SK-N-SH (cell line): ENCODE data around the gene AHSG. TPM values are rescaled to one million over a fixed set of nuclear protein-coding genes. Genes with fewer than 3 reads are reported as not detected.

Experiments
- CTCF ChIA-PET: fragments of 300-600, 350-600 bp; formaldehyde crosslinking; extraction: SDS; loops from one replicate; lab custom pipeline; 2021; lab: Yijun Ruan, JAX
- POLR2A ChIA-PET: fragments of 350-600 bp; sonication (Branson Sonifier 250); formaldehyde crosslinking; extraction: SDS; loops from one replicate; lab custom pipeline; 2020; ENCODE audit warnings: antibody characterized with exemption, inconsistent platforms; lab: Yijun Ruan, JAX
- DNase-seq: peaks from one replicate; pipeline ENCODE4 v3.0.0; 2012
- H2AFZ ChIP-seq: fragments of 200-600 bp; sonication (generic); 2 replicates; pipeline ENCODE4 v1.8.1; 2016; ENCODE audit warnings: antibody characterized with exemption, mild to moderate bottlenecking, low read depth
- H3F3A ChIP-seq: fragments of 200-600 bp; sonication (generic); replicated peaks from 2 replicates; pipeline ENCODE3; 2016; ENCODE audit warnings: antibody characterized with exemption, mild to moderate bottlenecking; ENCODE audit not compliant: insufficient read depth
- H3K27ac ChIP-seq, 2 experiments: fragments of 200-500 bp in 1 of 2; fragments of 200-600 bp in 1 of 2; sonication (Bioruptor generic) in 1 of 2; sonication (generic), shearing (Covaris generic) in 1 of 2; 2 replicates each; pipeline versions ENCODE4 v1.5.1 to v1.6.1; 2014 to 2016; ENCODE audit warnings: low read depth in 2 of 2, inconsistent platforms in 1 of 2, low read length in 1 of 2, mild to moderate bottlenecking in 1 of 2, mixed read lengths in 1 of 2
- H3K27me3 ChIP-seq: fragments of 200-600 bp; sonication (generic), shearing (Covaris generic); 2 replicates; pipeline ENCODE4 v1.6.1; 2016; ENCODE audit warnings: mixed run types; ENCODE audit not compliant: insufficient read depth
- H3K36me3 ChIP-seq, 2 experiments: fragments of 200-500 bp in 1 of 2; fragments of 200-600 bp in 1 of 2; sonication (Bioruptor generic) in 1 of 2; sonication (generic) in 1 of 2; replicated peaks in 1 of 2; 2 replicates each; pipeline versions ENCODE3 to v1.5.1; 2014 to 2016; ENCODE audit warnings: low read length in 1 of 2, mild to moderate bottlenecking in 1 of 2; ENCODE audit not compliant: insufficient read depth in 2 of 2, control insufficient read depth in 1 of 2
- H3K4me1 ChIP-seq, 2 experiments: fragments of 200-500 bp in 1 of 2; fragments of 200-600 bp in 1 of 2; sonication (Bioruptor generic) in 1 of 2; sonication (generic), shearing (Covaris generic) in 1 of 2; 2 replicates each; pipeline versions ENCODE4 v1.5.1 to v1.6.1; 2014 to 2016; ENCODE audit warnings: low read depth in 1 of 2, low read length in 1 of 2, mixed run types in 1 of 2; ENCODE audit not compliant: insufficient read depth in 2 of 2, control insufficient read depth in 1 of 2
- H3K4me2 ChIP-seq: fragments of 200-600 bp; sonication (generic), shearing (Covaris generic); 2 replicates; pipeline ENCODE4 v1.6.1; 2017; ENCODE audit warnings: mixed run types
- H3K4me3 ChIP-seq, 2 experiments: fragments of 200-500 bp in 1 of 2; fragments of 200-600 bp in 1 of 2; sonication (Bioruptor generic) in 1 of 2; sonication (generic), shearing (Covaris generic) in 1 of 2; 2 replicates each; pipeline versions ENCODE4 v1.5.1 to v1.8.1; 2014 to 2016; ENCODE audit warnings: low read depth in 2 of 2, inconsistent platforms in 1 of 2, low read length in 1 of 2, mild to moderate bottlenecking in 1 of 2, mixed read lengths in 1 of 2, moderate library complexity in 1 of 2
- H3K79me2 ChIP-seq: fragments of 200-600 bp; sonication (generic); 2 replicates; pipeline ENCODE4 v1.8.1; 2017; ENCODE audit warnings: mild to moderate bottlenecking; ENCODE audit not compliant: insufficient read depth
- H3K9ac ChIP-seq: fragments of 200-600 bp; sonication (generic); 2 replicates; pipeline ENCODE4 v1.6.1; 2017; ENCODE audit warnings: mixed run types
- H3K9me2 ChIP-seq: fragments of 200-600 bp; sonication (generic); 2 replicates; pipeline ENCODE4 v1.6.1; 2017; ENCODE audit warnings: mixed run types
- H3K9me3 ChIP-seq: fragments of 200-600 bp; sonication (generic); 2 replicates; pipeline ENCODE4 v1.6.1; 2017; ENCODE audit warnings: mixed run types, mild to moderate bottlenecking, moderate library complexity
- H4K20me1 ChIP-seq: fragments of 200-600 bp; sonication (generic); 2 replicates; pipeline ENCODE4 v1.6.1; 2017; ENCODE audit warnings: mild to moderate bottlenecking, mixed run types; ENCODE audit not compliant: insufficient read depth
- CHD2 ChIP-seq: fragments of 150-350 bp; IDR thresholded peaks from 2 replicates; pipeline ENCODE4 v1.6.1; 2018; ENCODE audit warnings: low read length; ENCODE audit not compliant: partially characterized antibody
- ELF1 ChIP-seq: IDR thresholded peaks from 2 replicates; pipeline ENCODE4 v1.4.0; 2012
- EP300 ChIP-seq, 2 experiments: IDR thresholded peaks; 2 replicates each; pipeline versions ENCODE4 v1.4.0 to v1.6.1; 2012; ENCODE audit warnings: borderline replicate concordance in 1 of 2, low read depth in 1 of 2, low read length in 1 of 2
- EZH2phosphoT487 ChIP-seq: fragments of 200-600 bp; sonication (generic); IDR thresholded peaks from 2 replicates; pipeline ENCODE4 v1.6.1; 2017; ENCODE audit warnings: low read depth, mixed run types, mild to moderate bottlenecking, antibody characterized with exemption, moderate library complexity, borderline replicate concordance
- FOXJ3 ChIP-seq: sonication (generic); formaldehyde crosslinking; IDR thresholded peaks from 2 replicates; pipeline ENCODE4 v1.5.1; 2020; ENCODE audit warnings: mild to moderate bottlenecking, missing genetic modification reagents
- FOXM1 ChIP-seq: IDR thresholded peaks from 2 replicates; pipeline ENCODE4 v1.4.0; 2012; ENCODE audit warnings: low read depth, mild to moderate bottlenecking
- GABPA ChIP-seq: IDR thresholded peaks from 2 replicates; pipeline ENCODE4 v1.4.0; 2012; ENCODE audit warnings: low read depth, mild to moderate bottlenecking
- GATA2 ChIP-seq: sonication (generic); formaldehyde crosslinking; IDR thresholded peaks from 2 replicates; pipeline ENCODE4 v1.5.0; 2020; ENCODE audit warnings: mild to moderate bottlenecking, missing genetic modification reagents
- IRF3 ChIP-seq: fragments of 150-350 bp; IDR thresholded peaks from 2 replicates; pipeline ENCODE4 v1.6.1; 2016; ENCODE audit warnings: mild to moderate bottlenecking, low read depth, low read length
- JUND ChIP-seq: IDR thresholded peaks from 2 replicates; pipeline ENCODE4 v1.4.0; 2012
- MAX ChIP-seq: IDR thresholded peaks from 2 replicates; pipeline ENCODE4 v1.4.0; 2012; ENCODE audit warnings: low read depth
- NRF1 ChIP-seq: IDR thresholded peaks from 2 replicates; pipeline ENCODE4 v1.6.1; 2012; ENCODE audit warnings: low read depth, mild to moderate bottlenecking, low read length
- PBX3 ChIP-seq: IDR thresholded peaks from 2 replicates; pipeline ENCODE4; 2012
- REST ChIP-seq: IDR thresholded peaks from 2 replicates; pipeline ENCODE4 v1.6.1; 2012; ENCODE audit warnings: mild to moderate bottlenecking, low read depth, low read length, moderate library complexity
- TAF1 ChIP-seq: IDR thresholded peaks from 2 replicates; pipeline ENCODE4 v1.6.1; 2012; ENCODE audit warnings: low read depth, mild to moderate bottlenecking, low read length, moderate library complexity, borderline replicate concordance
- TCF12 ChIP-seq: IDR thresholded peaks from 2 replicates; pipeline ENCODE4 v1.4.0; 2012
- TEAD4 ChIP-seq: IDR thresholded peaks from 2 replicates; pipeline ENCODE4 v1.4.0; 2012; ENCODE audit warnings: mild to moderate bottlenecking, borderline replicate concordance; ENCODE audit not compliant: insufficient read depth
- USF2 ChIP-seq: fragments of 150-350 bp; IDR thresholded peaks from 2 replicates; pipeline ENCODE4 v1.6.1; 2017; ENCODE audit warnings: antibody characterized with exemption, low read length, low read depth, borderline replicate concordance
- whole genome bisulfite sequencing: methylation state at CpG from one replicate; pipeline ENCODE4 v1.1.6; 2017; ENCODE audit warnings: low lambda C conversion rate; 5-methylcytosine and 5-hydroxymethylcytosine counted together
- polyA plus RNA-seq, 3 experiments: library from polyadenylated mRNA; depleted of rRNA; stranded (reverse); fragments of >200 nt; gene quantifications; 2 replicates each; pipeline ENCODE4 v1.2.3, GENCODE V29; 2012

Gene AHSG
- polyA plus RNA-seq, 1 of the 3 experiments (the other 2 are of a cell fraction), result not detected

- Histone ChIP-seq H3K36me3 (no peaks in the 10 kb centered on the region), H3K27me3 (no peaks in the 10 kb centered on the region)
- no peak for TF ChIP-seq FOXM1
- TF ChIP-seq EZH2phosphoT487, result no peak
- no peak for TF ChIP-seq EP300 (IDR thresholded peaks at IDR 0.05; ENCODE audit: borderline replicate concordance in 1 of 2, low read depth in 1 of 2, low read length in 1 of 2)
- no peak for TF ChIP-seq FOXJ3 (CRISPR knock-in tag)
- no peak for TF ChIP-seq GATA2 (CRISPR knock-in tag)
- TF ChIP-seq TCF12, result no peak
- TF ChIP-seq PBX3, result no peak
- no peak for TF ChIP-seq GABPA
- TF ChIP-seq REST, result no peak
- TF ChIP-seq JUND, result no peak
- TF ChIP-seq ELF1, result no peak
- no peak for TF ChIP-seq NRF1
- TF ChIP-seq CHD2, result no peak
- no peak for TF ChIP-seq TAF1
- TF ChIP-seq USF2, result no peak
- no peak for TF ChIP-seq MAX
- TF ChIP-seq TEAD4, result no peak
- TF ChIP-seq IRF3, result no peak
- TF ChIP-seq, all 33 proteins: peak for 0
- no peaks in the 10 kb centered on the region for H3K9me2 ChIP-seq
- H3K79me2 ChIP-seq, result no peaks in the 10 kb centered on the region
- no peak overlapping the region for H3K27ac ChIP-seq
- ChIA-PET CTCF (interaction anchor here (2.1 to 2.3 kb wide), 2 partner anchors 31 to 33 kb away, joined by 5 read pairs; no protein-coding TSS in a partner anchor), POLR2A (no interaction called here)
- H3K9me3 ChIP-seq, result no peaks in the 10 kb centered on the region
- H4K20me1 ChIP-seq, result no peaks in the 10 kb centered on the region
- DNase-seq, result no peak
- H3K9ac ChIP-seq, result no peak overlapping the region
- H3K4me2 ChIP-seq, result no peak overlapping the region
- no peaks in the 10 kb centered on the region for H3F3A ChIP-seq
- no CpG with 5 or more reads among the region's 1 CpG for WGBS
- H2AFZ ChIP-seq, result no peak overlapping the region
- no peaks in the 10 kb centered on the region; a peak in 1 of 4 replicates for H3K4me1 ChIP-seq
- no peak overlapping the region for H3K4me3 ChIP-seq
Observed at GRCh38 chr3:186648851-186649250, 36.0 kb downstream of the AHSG start.
